ENCODE data around the gene TMEM178A.

The TMEM178A gene

GRCh38 chr2:39676342-39676741, 10.6 kb downstream of the TMEM178A start:
- DNase-seq (ENCODE audit: low read depth in 1 of 2, low spot score in 1 of 2): no peak

GRCh38 chr2:39678170-39678569, 12.5 kb downstream of the TMEM178A start:
- DNase-seq (ENCODE audit: low read depth in 1 of 2, low spot score in 1 of 2): no peak

- no peak for DNase-seq (ENCODE audit: low read depth in 1 of 2, low spot score in 1 of 2)
Observed at GRCh38 chr2:39679805-39680204, 14.1 kb downstream of the TMEM178A start.

GRCh38 chr2:39682066-39682692, 16.5 kb downstream of the TMEM178A start:
- no peak for DNase-seq (ENCODE audit: low read depth in 1 of 2, low spot score in 1 of 2)

- no peak for DNase-seq (ENCODE audit: low read depth in 1 of 2, low spot score in 1 of 2)
Observed at GRCh38 chr2:39683022-39683699, 17.4 kb downstream of the TMEM178A start.

GRCh38 chr2:39684464-39684863, 18.7 kb downstream of the TMEM178A start:
- no peak for DNase-seq (ENCODE audit: low read depth in 1 of 2, low spot score in 1 of 2)

GRCh38 chr2:39685126-39685525, 19.4 kb downstream of the TMEM178A start:
- no peak for DNase-seq (ENCODE audit: low read depth in 1 of 2, low spot score in 1 of 2)

- DNase-seq (ENCODE audit: low read depth in 1 of 2, low spot score in 1 of 2): no peak
Observed at GRCh38 chr2:39686456-39686855, 20.7 kb downstream of the TMEM178A start.

- DNase-seq (ENCODE audit: low read depth in 1 of 2, low spot score in 1 of 2): no peak
Observed at GRCh38 chr2:39688181-39688580, 22.5 kb downstream of the TMEM178A start.

- no peak for DNase-seq (ENCODE audit: low read depth in 1 of 2, low spot score in 1 of 2)
Observed at GRCh38 chr2:39689272-39689841, 23.6 kb downstream of the TMEM178A start.

- no peak for DNase-seq (ENCODE audit: low read depth in 1 of 2, low spot score in 1 of 2)
Observed at GRCh38 chr2:39689876-39690275, 24.2 kb downstream of the TMEM178A start.

GRCh38 chr2:39693245-39693644, 27.5 kb downstream of the TMEM178A start:
- DNase-seq (ENCODE audit: low read depth in 1 of 2, low spot score in 1 of 2): no peak

- DNase-seq (ENCODE audit: low read depth in 1 of 2, low spot score in 1 of 2): no peak
Observed at GRCh38 chr2:39696101-39696553, 30.4 kb downstream of the TMEM178A start.

- DNase-seq (ENCODE audit: low read depth in 1 of 2, low spot score in 1 of 2): no peak
Observed at GRCh38 chr2:39696838-39697237, 31.1 kb downstream of the TMEM178A start.

- no peak for DNase-seq (ENCODE audit: low read depth in 1 of 2, low spot score in 1 of 2)
Observed at GRCh38 chr2:39697454-39697853, 31.7 kb downstream of the TMEM178A start.

- no peak for DNase-seq (ENCODE audit: low read depth in 1 of 2, low spot score in 1 of 2)
Observed at GRCh38 chr2:39701137-39701536, 35.4 kb downstream of the TMEM178A start.

GRCh38 chr2:39703181-39703872, 37.6 kb downstream of the TMEM178A start:
- no peak for DNase-seq (ENCODE audit: low read depth in 1 of 2, low spot score in 1 of 2)

- no peak for DNase-seq (ENCODE audit: low read depth in 1 of 2, low spot score in 1 of 2)
Observed at GRCh38 chr2:39704540-39704939, 38.8 kb downstream of the TMEM178A start.

- DNase-seq (ENCODE audit: low read depth in 1 of 2, low spot score in 1 of 2): no peak
Observed at GRCh38 chr2:39705638-39706037, 39.9 kb downstream of the TMEM178A start.

- no peak for DNase-seq (ENCODE audit: low read depth in 1 of 2, low spot score in 1 of 2)
Observed at GRCh38 chr2:39706312-39706711, 40.6 kb downstream of the TMEM178A start.

- no peak for DNase-seq (ENCODE audit: low read depth in 1 of 2, low spot score in 1 of 2)
Observed at GRCh38 chr2:39706945-39707344, 41.2 kb downstream of the TMEM178A start.

GRCh38 chr2:39708003-39708402, 42.3 kb downstream of the TMEM178A start:
- DNase-seq (ENCODE audit: low read depth in 1 of 2, low spot score in 1 of 2): no peak
